Suppressor macrophage treated with lipopolysaccharide for 1 hour (primary cell): ENCODE results near the gene CCL24.
A peak's percentile ranks its signal among the peaks of the same experiment; 100 is the strongest.
"Not testable (repeated sequence)": the region's sequence is repeated elsewhere in the genome, so short reads cannot be mapped to it uniquely, and the experiment has no call there.

Experiments
- DNase-seq, 3 donors: peaks; one replicate each; pipeline ENCODE4 v3.0.0-alpha.2; 2020 to 2022

Gene CCL24

DNA sequence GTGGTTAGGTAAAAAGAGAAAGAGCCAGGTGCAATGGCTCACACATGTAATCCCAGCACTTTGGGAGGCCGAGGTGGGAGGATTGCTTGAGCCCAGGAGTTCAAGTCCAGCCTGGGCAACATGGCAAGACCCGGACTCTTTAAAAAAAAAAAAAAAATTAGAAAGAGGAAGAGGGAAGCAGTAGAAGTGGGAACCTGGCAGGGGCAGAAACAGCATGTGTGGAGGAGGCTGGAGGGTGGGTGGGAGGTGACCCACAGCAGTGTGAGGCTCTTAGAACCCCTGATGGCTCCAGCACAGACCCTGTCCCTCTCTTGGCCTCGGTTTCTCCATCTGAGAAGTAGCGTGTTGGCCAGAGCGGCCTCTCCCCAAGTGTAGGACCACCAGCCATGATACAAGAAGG lies 4.9 kb upstream of the CCL24 start:
- DNase-seq, result peak; percentile 44 to 46 (median 45)

DNA sequence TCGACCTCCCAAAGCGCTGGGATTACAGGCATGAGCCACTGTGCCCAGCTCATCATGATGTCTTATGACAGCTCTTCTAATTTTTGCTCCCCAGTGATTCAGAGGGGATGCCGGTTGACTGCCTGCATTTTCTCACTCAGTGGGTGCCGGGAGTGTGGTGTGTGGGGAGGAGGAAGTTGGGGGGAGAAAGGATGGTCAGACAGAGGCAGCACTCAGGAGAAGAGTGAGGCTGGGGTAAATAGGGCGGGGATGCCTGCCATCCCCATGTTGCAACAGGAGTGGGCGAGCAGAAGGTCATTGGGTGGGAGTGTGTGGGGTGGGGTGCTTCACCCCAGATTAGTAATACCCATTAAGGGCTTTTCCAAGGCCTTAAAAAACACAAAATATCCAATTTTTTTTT lies 3.5 kb upstream of the CCL24 start:
- peak; percentile 93 to 94 (median 94) for DNase-seq

DNA sequence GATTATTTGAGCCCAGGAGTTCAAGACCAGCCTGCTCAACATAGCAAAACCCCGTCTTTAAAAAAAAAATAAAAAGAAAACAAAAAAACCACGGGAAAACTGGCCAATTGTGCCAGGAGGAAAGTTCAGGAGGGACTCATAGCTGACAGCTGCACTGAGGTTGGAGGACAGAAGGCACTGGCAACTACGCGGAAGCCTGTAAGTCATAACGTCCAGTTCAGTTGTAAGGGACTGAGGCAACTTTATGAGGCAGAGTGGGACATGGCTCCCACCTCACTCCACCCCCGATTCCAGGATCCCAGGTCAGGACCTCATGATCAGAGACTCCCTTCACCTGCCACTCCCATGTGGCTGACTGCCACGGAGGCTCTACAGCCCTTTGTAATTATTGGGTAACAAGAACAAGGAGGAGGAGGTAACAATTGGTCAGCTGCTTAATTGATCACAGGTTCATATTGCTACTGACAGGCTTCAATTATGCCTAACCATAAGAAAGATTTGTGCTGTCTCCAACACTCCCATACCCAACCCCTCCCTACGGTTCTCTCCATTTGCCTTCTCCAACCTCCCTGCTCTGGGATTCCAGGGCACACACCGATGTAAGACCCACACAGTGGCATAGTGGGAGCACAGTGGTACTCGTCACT lies 1.9 kb upstream of the CCL24 start:
- no peak for DNase-seq

DNA sequence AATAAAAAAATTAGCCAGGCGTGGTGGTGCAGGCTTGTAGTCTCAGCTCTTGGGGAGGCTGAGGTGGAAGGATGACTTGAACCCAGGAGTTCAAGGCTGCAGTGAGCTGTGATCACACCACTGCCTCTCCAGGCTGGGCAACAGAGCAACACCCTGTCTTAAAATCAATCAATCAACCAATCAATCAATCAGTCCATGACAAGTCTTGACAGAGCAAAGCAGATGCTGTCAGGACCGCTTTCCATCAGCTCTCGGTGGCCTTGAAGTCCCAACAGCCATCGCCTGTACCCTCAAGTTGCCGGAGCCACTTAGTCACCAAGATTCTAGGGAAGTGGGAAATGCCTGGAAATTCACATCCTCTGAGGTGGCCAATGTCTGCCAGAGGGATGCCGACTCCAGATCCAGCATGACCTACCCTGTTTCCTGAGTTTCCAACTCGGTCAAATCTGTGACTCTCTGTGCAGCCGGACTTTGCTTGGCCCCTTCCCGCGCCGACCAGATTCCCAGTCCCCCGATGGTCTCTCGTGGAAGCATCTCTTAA lies 871 bp upstream of the CCL24 start:
- peak; percentile 64 to 69 (median 68) for DNase-seq

DNA sequence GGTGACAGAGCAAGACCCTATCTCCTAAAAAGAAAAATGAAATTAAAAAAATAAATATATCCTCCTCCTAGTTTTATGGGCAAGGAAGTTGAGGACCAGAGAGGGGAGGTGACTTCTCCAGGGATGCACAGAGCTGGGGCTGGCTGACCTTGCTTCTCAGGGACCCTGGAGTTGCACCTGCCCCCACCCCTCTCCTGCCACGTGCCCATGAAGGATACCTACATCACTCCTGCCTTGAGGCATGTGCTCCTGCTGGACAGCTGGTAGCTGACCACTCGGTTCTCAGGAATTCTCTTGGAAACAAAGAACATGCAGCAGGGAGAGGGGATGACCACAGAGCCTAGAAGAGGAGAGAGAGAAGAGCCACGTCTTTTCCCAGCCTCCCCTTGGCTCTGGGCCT lies 522 bp downstream of the CCL24 start:
- DNase-seq, result no peak

DNA sequence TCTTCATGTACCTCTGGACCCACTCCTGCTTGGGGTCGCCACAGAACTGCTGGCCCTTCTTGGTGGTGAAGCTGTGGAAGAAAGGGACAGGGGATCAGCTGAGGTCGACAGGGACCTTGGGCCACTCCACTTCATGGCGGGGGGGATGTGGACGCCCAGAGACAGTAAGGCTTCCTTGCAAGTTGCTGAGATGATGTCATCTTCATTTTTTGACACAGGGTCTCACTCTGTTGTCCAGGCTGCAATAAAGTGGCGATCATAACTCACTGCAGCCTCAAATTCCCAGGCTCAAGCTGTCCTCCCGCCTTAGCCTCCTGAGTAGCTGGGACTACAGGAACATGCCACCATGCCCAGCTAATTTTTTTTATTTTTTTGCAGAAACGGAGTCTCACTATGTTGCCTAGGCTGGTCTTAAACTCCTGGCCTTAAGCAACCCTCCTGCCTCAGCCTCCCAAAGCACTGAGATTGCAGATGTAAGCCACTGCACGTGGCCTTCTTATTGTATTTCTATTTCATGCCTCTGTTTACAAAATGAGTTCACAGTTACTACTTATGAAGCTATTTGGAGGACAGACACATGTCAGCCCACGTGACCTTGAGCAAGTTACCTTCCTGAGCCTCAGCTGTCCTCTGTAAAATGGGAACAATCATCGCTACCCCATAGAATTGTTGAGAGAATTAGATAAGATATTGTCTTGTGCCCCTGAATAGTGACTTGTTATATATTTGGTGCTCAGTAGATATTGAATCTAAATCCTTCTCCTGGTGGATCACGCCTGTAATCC lies 1.5 kb downstream of the CCL24 start:
- DNase-seq, result no peak

DNA sequence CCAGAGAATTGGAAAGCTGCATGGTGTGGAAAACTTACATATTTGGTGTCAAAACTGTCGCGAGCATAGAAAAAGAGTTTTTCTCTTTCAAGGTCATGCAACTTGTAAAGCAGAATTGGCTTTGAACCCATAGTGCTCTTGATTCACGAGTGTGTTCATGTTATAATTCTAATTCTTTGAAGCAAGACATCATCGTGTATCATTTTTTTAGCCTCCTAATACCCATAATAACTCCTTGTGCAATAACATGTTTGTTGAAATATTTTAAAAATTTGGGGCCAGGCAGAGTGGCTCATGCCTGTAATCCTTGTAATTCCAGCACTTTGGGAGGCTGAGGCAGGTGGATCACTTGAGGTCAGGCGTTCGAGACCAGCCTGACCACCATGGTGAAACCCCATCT lies 4.2 kb downstream of the CCL24 start:
- no peak for DNase-seq

DNA sequence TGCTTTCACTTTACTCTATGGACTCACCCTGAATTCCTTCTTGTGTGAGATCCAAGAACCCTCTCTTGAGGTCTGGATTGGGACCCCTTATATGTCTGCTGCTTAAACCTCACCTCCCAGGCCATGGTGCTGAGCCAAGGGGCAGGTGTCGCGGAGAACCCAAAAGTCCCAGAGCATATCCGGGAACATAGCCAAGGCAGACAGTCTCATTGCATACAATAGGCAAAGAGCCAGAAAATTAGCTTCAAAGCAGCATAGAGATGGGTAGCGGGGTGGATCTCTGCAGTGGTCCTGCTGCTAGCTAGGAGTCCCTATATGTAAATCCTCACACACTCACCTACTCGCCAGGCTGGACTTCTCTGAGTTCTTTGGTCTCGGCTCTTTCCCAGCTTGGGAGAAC lies 5.5 kb downstream of the CCL24 start:
- DNase-seq, result no peak

DNA sequence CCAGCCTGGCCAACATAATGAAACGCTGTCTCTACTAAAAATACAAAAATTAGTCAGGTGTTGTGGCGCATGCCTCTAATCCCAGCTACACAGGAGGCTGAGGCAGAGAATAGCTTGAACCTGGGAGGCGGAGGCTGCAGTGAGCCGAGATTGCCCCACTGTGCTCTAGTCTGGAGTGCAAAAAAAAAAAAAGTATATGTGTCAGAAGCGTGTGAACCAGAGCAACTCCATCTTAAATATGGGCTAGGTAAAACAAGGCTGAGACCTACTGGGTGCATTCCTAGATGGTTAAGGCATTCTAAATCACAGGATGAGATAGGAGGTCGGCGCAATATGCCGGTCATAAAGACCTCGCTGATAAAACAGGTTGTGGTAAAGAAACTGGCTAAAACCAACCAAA lies 6.2 kb downstream of the CCL24 start:
- DNase-seq, result no peak

DNA sequence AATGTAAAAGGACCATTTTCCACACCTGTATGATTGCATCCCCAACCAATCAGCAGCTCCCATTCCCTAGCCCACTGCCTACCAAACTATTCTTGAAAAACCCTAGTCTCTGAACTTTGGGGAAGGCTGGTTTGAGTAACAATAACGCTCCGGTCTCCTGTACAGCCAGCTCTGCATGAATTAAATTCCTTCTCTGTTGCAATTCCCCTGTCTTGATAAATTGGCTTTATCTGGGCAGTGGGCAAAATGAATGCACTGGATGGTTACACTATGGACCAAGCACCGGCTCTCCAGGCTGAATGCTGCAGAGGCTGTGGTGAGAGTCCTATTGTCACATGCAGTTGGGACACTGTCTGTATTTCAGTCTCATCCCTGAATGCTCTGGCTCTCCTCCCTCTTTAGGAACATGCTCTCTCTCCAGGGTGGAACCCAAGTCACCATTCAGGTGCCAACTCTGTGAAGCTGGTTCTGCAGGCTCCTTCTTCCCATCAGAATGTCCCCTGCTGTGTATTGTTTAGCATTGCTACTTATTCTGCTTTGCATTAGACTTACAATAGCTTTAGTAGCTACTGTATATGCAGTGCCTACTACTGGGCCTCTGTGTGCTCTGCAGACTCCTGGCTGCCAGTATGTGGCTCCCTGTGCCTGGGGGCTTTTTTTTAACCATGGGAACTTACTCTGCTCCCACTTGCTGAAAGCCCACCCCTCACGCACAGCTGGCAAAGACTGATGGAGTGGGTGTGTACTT lies 6.9 kb downstream of the CCL24 start:
- DNase-seq, result no peak

DNA sequence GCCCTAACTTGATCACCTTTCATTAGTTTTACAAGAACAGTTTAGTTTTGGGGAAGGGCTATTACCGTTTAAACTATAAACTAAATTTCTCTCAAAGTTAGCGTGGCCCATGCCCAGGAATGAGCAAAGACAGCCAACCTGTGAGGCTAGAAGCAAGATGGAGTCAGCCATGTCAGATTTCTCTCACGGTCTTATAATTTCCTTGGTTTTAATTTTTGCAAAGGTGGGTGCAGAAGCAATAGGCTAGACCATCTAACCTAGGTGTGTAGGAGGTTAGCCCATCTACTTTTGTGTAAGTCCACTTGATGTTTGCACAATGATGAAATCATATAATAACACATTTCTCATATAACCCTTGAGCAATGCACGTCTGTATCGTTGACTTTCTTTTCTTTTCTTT lies 8.9 kb downstream of the CCL24 start:
- DNase-seq, result no peak

DNA sequence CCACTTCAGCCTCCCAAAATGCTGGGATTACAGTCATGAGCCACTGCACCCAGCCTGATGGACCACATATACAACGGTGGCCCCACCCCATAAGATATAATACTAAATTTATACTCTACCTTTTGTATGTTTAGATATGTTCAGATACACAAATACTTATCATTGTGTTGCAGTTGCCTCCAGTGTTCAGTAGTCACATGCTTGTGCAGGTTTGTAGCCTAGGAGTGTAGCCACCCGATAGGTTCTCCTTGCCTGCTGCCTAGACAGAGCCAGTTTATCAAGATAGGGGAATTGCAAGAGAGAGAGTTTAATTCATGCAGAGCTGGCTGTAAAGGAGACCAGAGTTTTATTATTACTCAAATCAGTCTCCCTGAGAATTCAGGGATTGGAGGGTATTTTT lies 9.6 kb downstream of the CCL24 start:
- DNase-seq, result no peak

DNA sequence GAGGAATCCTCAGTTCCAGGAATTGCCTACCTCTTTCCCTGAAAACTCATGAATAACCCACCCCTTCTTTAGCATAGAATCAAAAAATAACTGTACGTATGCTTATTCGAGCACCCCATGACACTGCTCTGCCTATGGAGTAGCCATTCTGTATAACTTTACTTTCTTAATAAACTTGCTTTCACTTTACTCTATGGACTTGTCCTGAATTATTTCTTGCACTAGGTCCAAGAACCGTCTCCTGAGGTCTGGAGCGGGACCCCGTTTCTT lies 11.1 kb downstream of the CCL24 start:
- no peak for DNase-seq

DNA sequence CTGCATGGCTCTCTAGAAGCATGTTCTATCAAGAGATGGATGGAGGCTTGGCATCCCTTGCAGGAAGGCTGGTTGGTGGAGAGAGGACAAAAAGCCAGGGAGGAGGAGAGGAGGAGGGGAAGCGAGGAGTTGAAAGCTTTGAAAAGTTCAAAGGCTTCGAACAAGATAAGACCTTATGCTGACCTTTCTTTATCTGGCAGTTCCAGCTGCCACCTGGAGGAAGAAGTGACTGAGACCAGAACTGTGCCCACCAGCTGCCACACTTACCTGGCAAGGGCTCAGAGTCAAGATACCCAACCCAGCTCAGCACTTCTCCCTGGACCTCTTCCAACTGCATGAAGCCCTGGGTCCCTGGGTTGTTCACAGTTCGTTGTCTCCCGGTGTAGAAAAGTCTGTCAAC lies 14.8 kb downstream of the CCL24 start:
- DNase-seq, result no peak

DNA sequence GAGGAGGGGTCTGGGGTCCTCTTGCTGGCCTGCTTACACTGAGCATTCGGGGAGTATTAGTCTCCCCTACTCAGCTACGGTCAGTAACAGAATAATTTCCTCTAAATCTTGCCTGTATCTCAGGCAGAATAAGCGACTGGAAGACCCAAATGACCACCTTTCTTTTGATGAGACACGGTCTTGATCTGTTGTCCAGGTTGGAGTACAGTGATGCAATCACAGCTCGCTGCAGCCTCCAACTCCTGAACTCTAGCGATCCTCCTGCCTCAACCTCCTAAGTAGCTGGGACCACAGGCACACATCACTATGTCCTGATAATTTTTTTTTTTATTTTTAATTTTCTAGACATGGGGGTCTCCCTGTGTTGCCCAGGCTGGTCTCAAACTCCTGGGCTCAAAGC lies 17.2 kb downstream of the CCL24 start:
- no peak for DNase-seq

DNA sequence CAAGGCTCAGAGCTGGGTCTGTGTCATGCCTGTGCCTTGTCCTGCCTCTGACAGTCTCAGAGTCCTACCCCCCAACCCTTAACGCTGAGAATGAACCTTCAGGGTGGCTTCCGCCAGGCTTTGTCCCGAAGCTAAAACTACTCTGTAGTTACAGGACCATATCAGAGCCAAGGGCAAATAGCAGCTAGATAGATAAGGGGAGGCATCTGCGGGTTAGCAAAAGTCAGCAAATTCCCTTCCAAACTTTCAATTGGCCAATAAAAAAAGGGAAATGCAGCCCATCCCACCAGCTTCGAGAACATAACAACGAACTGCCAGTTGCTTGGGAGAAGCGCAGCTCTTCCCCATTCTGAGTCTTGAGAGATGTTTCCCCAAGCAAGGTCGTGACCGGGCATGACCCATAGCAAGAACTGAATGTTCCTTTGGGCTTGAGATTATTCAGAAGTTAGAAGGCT lies 17.7 kb downstream of the CCL24 start:
- DNase-seq, result peak; percentile 85 to 86 (median 86)

DNA sequence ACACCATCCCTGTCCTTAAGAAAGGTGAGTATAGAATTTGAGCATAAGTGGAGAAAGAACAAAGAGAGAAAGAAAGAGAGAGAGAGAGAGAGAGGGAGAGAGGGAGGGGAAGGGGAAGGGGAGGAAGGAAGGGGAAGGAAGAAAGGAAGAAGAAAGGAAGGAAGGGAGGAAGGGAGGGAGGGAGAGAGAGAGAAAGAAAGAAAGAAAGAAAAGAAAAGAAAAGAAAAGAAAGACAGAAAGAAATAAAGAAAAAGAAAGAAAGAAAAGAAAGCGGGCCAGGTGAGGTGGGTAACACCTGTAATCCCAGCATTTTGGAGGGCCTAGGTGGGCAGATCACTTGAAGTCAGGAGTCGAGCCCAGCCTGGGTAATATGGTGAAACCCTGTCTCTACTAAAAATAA lies 19.9 kb downstream of the CCL24 start:
- no peak for DNase-seq

DNA sequence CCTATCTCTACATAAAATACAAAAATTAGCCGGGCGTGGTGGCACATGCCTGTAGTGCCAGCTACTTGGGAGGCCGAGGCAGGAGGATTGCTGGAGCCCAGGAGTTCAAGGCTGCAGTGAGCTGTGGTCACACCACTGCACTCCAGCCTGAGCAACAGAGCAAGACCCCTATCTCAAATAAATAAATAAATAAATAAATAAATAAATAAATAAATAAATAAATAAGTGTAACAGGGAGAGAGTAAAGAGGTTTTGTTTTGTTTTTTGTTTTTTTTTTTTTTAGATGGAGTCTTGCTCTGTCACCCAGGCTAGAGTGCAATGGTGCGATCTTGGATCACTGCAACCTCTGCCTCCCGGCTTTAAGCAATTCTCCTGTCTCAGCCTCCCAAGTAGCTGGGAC lies 21.0 kb downstream of the CCL24 start:
- DNase-seq, result not testable (repeated sequence)

DNA sequence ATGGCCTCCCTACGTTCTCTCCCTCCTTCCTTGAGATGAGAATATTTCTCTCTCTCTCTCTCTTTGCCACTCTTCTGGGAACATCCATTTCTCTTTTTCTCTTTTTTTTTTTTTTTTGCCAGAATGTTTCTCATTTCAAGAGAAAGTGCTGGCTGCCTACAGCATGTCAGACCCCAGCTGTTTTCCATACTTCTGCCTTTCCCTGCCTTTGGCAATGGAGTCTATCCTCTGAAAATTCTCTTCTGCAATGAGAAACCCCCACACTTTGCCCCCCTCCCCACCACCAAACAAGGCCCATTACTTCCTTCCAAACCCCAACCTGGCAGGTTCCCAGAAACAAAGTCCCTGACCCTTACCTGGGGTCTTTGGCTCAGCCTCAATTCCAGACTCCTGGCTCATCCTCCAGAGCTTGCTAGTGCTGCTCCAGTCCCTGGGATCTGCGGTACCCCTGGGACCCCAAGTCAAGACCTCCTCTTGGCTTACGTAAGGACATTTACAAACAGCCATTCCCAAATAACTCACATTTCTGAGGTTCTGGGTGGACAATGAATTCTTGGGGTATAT lies 24.2 kb downstream of the CCL24 start:
- DNase-seq, result no peak

DNA sequence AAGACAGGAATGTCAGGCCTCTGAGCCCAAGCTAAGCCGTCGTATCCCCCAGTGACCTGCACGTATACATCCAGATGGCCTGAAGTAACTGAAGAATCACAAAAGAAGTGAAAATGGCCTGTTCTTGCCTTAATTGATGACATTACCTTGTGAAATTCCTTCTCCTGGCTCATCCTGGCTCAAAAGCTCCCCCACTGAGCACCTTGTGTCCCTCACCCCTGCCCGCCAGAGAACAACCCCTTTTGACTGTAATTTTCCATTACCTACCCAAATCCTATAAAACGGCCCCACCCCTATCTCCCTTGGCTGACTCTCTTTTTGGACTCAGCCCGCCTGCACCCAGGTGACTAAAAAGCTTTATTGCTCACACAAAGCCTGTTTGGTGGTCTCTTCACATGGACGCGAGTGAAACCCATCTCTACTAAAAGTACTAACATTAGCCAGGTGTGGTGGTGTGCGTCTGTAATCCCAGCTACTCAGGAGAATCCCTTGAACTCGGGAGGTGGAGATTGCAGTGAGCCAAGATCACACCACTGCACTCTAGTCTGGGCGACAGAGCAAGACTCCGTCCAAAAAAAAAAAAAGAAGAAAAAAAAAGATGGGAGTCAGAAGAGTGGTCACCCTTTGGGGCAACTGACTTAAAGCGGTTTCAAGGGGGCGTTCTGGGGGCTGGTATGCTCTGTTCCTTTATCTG lies 25.3 kb downstream of the CCL24 start:
- DNase-seq, result not testable (repeated sequence)

DNA sequence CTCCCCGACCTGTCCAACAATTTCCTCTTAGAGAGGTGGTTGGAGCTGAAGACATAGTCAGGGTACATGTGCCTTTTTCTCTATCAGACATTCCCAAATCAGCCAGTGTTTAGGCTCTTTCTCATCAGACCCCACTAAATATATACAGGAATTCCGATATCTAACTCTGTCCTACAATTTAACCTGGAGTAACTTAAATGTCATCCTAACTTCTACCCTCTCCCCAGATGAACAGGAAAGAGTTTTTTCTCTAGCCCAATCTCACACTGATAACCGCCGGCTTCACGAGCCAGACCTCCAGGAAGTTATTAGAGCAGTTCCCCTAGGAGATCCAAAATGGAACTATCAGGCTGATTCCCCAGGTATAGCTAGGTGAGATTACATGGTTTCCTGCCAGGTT lies 30.5 kb downstream of the CCL24 start:
- DNase-seq, result not testable (repeated sequence)

DNA sequence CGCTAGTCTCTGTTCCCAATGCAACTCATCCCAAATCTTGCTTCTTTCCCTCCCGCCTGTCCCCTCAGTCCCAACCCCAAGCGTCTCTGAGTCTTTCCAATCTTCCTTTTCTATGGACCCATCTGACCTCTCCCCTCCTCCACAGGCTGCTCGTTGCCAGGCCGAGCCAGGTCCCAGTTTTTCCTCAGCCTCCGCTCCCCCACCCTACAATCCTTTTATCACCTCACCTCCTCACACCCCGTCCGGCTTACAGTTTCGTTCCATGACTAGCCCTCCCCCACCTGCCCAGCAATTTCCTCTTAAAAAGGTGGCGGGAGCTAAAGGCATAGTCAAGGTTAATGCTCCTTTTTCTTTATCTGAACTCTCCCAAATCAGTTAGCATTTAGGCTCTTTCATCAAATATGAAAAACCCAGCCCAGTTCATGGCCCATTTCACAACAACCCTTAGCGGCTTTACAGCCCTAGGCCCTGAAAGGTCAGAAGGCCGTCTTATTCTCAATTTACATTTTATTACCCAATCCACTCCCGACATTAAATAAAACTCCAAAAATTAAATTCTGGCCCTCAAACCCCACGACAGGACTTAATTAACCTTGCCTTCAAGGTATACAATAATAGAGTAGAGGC lies 32.8 kb downstream of the CCL24 start:
- not testable (repeated sequence) for DNase-seq
